Ecto neural progenitor cell (in vitro differentiated cells): ENCODE data around the gene CGB7.

ENCODE experiments used
- DNase-seq: peaks from one replicate; pipeline ENCODE4 v3.0.0-alpha.2; 2018; ENCODE audit warnings: low spot score

CGB7 gene

GRCh38 chr19:49057636-49058234 lies at the start of gene CGB7:
Gene CGB7, minus strand, starts transcription at chr19:49057749. Its CDS starts 2,374 bp downstream, at chr19:49055375.
- peak; percentile 85 for DNase-seq

- peak; percentile 74 for DNase-seq
Observed at GRCh38 chr19:49106648-49107135, 49.1 kb upstream of the CGB7 start.

DNA sequence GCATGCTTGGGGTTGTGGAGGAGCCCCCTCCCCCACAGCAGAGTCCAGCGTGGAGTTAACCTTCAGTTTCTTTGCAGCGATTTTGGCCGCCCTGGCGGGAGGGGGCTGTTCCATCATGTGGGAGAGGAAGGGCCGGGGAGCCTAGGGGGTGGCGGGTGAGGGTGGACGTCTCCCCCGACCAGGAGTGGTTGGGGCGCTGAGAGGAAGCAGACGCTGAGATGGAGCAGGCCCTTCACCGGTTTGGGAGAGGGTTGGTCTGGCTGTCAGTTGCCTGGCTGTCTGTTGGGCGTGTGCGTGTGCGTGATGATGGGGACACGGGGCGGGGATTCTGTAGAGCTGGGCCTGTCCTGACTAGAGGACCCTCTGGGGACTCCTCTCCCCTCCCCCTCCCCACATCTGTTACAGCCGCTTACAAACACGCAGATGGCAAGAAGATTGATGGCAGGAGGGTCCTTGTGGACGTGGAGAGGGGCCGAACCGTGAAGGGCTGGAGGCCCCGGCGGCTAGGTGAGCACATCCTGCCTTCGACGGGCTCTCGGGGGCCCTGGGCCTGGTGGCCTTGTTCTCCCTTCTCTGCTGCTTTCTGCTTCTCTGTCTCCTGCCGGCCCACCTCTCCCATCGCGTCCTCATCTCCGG lies 46.8 kb upstream of the CGB7 start:
- no peak for DNase-seq

DNA sequence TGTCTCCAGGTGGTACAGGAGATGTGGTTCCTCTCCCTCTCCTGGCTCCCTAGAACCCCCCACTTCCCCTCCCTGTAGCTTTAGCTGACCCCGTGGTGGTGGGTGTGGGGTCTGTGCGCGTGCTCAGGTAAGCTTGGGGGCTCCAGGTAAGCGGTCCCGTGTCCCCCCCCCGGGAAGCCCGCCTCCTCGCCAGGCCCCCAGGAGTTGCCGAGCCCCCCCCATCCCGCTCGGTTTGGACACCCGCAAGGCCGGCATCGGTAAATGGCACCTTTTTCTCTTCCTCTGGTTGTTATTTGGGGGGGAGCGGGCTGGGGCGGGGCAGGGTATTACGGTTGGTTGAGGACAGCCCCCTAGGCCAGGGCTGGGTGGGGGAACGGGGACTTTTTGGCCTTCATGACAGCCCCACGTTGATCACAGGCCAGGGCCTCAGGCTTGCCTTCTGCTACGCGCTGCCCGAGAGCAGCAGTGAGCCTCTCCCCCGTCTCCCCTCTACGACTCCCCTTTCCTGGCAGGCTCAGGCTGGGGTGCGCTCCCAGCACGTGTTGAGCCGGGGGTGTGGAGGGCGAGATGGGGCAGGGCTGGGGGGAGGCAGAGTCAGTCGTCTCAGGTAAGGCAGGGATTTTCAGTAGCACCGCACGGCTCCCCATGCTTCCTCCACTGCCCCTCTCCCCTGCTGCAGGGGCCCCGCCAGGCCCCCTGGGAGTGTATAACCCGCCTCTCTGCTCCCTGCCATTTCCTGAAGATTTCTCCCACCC lies 46.0 kb upstream of the CGB7 start:
- DNase-seq = no peak

- no peak for DNase-seq
Observed at GRCh38 chr19:49102303-49102702, 44.8 kb upstream of the CGB7 start.

- DNase-seq = no peak
Observed at GRCh38 chr19:49101160-49101559, 43.6 kb upstream of the CGB7 start.

DNA sequence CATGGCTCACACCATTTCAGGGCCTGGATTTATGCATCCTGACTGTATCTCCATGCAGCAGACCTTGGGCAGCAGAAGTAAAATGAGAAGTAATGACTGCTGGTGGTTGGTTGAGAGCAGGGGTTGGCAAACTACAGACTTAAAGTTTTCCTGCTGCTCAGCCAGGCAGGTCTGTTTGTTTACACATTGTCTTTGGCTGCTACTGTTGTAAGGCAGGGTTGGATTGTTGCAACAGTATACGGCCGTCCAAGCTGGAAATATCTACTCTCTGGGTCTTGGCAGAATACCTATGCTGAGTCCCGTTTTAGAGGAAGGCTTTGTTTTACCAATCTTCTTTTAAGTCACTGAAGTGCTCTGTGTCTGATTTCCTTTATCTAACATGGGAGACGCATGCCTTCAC lies 41.2 kb upstream of the CGB7 start:
- DNase-seq = no peak

GRCh38 chr19:49097453-49098288 lies 40.1 kb upstream of the CGB7 start:
- DNase-seq = peak; percentile 85

DNA sequence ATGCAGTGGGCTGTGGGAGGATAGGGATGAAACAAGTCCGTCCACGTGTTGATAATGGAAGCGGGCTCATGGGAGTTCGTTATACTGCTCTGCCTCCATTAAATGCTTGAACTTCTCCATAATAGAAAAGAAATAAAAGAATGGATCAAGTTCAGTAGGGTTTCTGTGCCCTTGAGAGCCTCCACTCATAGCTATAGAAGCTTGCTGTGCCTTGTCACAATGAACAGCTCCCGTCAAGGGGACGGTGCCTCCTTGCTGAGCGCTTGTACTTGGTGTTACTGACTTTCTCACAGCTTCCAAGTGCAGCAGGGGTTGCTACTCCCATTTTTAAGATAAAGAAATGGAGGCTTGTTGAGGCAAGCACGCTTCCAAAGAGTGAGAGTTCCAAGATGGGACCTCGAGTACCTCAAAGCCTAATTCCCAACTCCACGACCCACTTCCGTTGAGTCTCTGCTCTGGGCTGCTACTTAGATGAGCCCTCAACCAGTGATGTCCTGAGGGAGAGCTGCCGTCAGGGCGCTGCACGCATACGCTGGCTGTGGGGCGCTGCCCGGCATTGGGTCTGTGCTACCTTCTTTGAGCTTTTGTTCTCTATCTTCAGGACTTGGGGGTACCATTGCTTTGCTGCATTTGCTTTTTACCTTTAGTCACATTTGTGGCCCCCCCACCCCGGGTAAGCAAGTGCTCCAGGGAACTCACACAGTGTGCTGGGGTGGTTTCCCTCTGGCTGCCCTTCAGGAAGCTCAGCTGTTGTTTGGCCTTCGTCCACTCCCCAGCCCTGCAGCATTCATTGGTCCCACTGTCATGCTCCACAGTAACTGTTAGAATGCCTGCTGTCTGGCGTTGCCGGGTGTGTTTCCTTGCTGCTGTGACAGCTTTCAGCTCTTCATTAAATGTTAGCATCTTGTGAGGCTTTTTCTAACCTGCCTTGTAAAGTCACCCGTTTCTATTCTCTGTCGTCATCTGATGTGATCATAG lies 37.2 kb upstream of the CGB7 start:
- DNase-seq = no peak

- no peak for DNase-seq
Observed at GRCh38 chr19:49092686-49093085, 35.1 kb upstream of the CGB7 start.

- no peak for DNase-seq
Observed at GRCh38 chr19:49091391-49092038, 34.0 kb upstream of the CGB7 start.

GRCh38 chr19:49086296-49086695 lies 28.7 kb upstream of the CGB7 start:
- DNase-seq = no peak

- DNase-seq = no peak
Observed at GRCh38 chr19:49085868-49086232, 28.3 kb upstream of the CGB7 start.

DNA sequence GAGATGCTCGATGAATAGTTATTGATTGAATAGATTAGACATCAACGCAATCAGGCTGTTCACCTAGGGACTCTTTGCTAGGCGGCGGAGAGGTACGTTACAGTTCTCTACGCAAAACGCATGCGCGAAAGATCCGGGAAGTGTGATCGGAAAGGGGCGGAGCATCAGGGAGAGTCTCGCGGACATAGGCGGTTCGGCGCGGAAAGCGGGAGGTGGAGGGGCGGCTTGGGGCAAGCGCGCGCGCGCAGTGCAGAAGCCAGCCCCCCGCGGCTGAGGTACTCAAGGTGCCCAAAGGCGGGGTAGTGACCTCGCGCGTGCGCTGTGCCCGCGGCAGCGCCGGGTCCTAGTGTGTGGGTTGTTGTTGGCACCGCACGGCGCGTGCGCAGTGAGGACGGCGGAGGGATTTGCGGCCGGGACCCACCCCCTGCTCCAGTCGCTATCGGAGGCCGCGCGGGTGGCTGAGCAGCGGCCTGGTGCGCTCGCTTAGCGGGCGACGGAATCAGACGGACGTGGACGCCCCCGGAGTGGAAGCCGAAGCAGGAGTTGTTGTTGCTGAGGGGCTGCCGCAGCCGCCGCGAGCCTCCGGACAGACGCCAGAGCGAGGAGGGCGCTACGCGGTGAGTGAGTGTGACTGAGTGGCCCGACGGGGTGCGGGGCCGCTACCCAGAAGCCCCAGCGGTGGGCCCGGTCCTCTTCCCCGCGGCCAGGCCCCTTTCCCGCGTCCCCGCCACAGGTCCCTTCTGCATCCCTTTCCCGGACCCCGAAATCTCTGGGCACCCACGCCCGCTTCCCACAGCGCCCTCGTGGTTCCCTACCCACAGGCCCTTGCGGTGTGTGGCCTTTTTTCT lies 27.7 kb upstream of the CGB7 start, which contains the start of gene SNRNP70:
Gene SNRNP70 (plus strand): TSS at position 432 of the 848 bp plus-strand sequence. CDS start 964 bp downstream, outside the sequence.
- peak; percentile 100 for DNase-seq

GRCh38 chr19:49084206-49085019 lies 26.9 kb upstream of the CGB7 start:
- DNase-seq = no peak

DNA sequence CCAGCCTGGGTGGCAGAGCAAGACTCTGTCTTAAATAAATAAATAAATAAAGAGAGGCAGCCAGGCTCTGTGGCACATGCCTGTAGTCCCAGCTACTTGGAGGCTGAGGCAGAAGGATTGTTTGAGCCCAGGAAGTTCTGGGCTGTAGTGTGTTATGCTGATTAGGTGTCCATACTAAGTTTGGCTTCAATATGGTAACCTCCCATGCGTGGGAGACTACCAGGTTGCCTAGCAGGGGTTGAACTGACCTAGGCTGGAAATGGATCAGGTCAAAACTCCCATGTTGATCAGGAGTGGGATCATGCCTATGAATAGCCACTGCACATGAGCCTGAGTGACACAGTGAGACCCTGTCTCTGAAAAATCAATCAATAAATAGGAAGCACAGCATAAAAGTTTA lies 23.7 kb upstream of the CGB7 start:
- no peak for DNase-seq

- no peak for DNase-seq
Observed at GRCh38 chr19:49080392-49080791, 22.8 kb upstream of the CGB7 start.

DNA sequence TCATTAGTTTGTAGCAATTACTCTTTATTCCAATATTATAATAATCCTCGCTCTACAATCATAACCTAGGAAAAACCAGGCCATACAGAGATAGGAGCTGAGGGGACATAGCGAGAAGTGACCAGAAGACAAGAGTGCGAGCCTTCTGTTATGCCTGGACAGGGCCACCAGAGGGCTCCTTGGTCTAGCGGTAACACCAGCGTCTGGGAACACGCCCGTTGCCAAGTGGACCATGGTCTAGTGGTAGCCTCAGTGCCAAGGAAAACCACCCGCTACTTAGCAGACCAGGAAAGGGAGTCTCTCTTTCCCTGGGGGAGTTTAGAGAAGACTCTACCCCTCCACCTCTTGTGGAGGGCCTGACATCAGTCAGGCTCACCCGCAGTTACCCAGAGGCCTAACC lies 17.3 kb upstream of the CGB7 start:
- peak; percentile 64 for DNase-seq
